Fibroblast of villous mesenchyme (primary cell): ENCODE results near the gene STAG1. TPM values are rescaled to one million over a fixed set of nuclear protein-coding genes. Genes with fewer than 3 reads are reported as not detected.
"Not testable (repeated sequence)": the region's sequence is repeated elsewhere in the genome, so short reads cannot be mapped to it uniquely, and the experiment has no call there.

Experiments
- DNase-seq: peaks from one replicate; pipeline ENCODE4 v3.0.0-alpha.2; 2010; ENCODE audit warnings: low read depth
- H3K4me3 ChIP-seq: 2 replicates; pipeline ENCODE4 v1.5.1; 2011; ENCODE audit warnings: low read depth, mild to moderate bottlenecking, low read length
- CTCF ChIP-seq: IDR thresholded peaks from 2 replicates; pipeline ENCODE4 v1.5.1; 2012; ENCODE audit warnings: low read depth, mild to moderate bottlenecking, low read length; ENCODE audit not compliant: insufficient read depth
- total RNA-seq: library from RNA; depleted of rRNA; stranded (reverse); fragments of >200 nt; gene quantifications from 2 replicates; pipeline ENCODE4 v1.2.3, GENCODE V29; 2012

Gene STAG1
- total RNA-seq, 1 donor = 52.7 TPM

GRCh38 chr3:136351351-136351750, 400.8 kb downstream of the STAG1 start:
- TF ChIP-seq CTCF = no peak
- peak; percentile 19 for DNase-seq
- H3K4me3 ChIP-seq = no peak overlapping the region

GRCh38 chr3:136350557-136350956, 401.6 kb downstream of the STAG1 start:
- DNase-seq = peak; percentile 79
- no peak for TF ChIP-seq CTCF
- peak overlapping the region; percentile 10 for H3K4me3 ChIP-seq

GRCh38 chr3:136350132-136350531, 402.0 kb downstream of the STAG1 start:
- H3K4me3 ChIP-seq = peak overlapping the region; percentile 10
- peak; percentile 95 for DNase-seq
- TF ChIP-seq CTCF = no peak

- TF ChIP-seq CTCF = no peak
- DNase-seq = no peak
- H3K4me3 ChIP-seq = no peak overlapping the region
Observed at GRCh38 chr3:136346486-136346885, 405.7 kb downstream of the STAG1 start.

GRCh38 chr3:136343873-136344555, 408.2 kb downstream of the STAG1 start:
- H3K4me3 ChIP-seq = no peak overlapping the region
- TF ChIP-seq CTCF = no peak
- peak; percentile 98 for DNase-seq

GRCh38 chr3:136343446-136343845, 408.7 kb downstream of the STAG1 start:
- peak; percentile 87 for DNase-seq
- no peak overlapping the region for H3K4me3 ChIP-seq
- TF ChIP-seq CTCF = no peak

- DNase-seq = no peak
- TF ChIP-seq CTCF = no peak
Observed at GRCh38 chr3:136336329-136337100, 415.7 kb downstream of the STAG1 start.

GRCh38 chr3:136334726-136335125, 417.5 kb downstream of the STAG1 start:
- not testable (repeated sequence) for H3K4me3 ChIP-seq, DNase-seq

More at GRCh38 chr3:136336329-136337100, 415.7 kb downstream of the STAG1 start:
- H3K4me3 ChIP-seq = no peak overlapping the region
